HCEC 1CT (cell line): Measurements from ENCODE around the gene LAMTOR2.
"Not testable (repeated sequence)": the region's sequence is repeated elsewhere in the genome, so short reads cannot be mapped to it uniquely, and the experiment has no call there.

Experiments
- DNase-seq: peaks from one replicate; pipeline ENCODE4 v3.0.0-alpha.2; 2017

Gene LAMTOR2

DNA sequence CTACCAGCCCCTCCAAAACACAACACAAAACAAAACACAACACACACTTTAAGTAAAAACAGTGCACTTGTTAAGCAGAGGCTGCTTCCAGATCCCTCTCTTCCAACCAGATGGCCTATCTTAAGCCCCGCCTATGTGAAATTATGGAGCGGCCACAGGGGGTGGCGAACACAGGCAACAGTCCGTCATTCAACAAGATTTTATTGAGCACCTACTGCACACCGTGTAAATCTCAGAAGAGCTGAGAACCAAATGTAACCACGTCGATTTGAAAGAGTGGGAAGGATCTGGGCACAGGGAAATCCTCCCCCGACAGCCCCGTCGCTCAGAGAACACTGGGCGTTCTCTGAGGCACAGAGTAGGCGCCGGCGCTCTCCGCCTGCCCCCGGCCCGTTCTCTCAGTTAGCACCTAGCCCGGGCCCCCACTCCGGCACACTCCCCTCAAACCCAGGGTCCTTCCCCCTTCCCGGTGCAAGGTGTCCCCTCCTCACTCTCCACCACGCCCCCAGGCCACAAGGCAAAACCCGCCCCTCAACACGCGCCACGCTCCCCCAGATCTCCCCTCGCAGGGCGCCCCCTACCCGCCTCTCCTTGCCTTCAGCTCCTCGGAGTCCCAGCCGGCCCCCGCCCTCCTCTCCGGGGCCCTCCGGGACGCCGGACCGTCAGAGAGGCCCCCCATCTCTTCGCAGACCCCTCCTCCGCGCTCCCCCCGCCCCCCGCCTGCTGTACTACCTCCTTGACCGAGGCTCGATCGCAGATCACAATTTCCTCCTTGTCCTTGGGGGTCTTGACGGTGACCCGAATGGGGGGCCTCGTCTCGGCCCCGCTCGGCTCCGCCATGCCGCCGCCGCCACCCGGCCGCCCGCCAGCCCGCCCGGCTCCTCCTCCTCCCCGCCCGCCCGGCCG is 1.5 kb upstream of the LAMTOR2 start:
- peak; percentile 70 for DNase-seq

DNA sequence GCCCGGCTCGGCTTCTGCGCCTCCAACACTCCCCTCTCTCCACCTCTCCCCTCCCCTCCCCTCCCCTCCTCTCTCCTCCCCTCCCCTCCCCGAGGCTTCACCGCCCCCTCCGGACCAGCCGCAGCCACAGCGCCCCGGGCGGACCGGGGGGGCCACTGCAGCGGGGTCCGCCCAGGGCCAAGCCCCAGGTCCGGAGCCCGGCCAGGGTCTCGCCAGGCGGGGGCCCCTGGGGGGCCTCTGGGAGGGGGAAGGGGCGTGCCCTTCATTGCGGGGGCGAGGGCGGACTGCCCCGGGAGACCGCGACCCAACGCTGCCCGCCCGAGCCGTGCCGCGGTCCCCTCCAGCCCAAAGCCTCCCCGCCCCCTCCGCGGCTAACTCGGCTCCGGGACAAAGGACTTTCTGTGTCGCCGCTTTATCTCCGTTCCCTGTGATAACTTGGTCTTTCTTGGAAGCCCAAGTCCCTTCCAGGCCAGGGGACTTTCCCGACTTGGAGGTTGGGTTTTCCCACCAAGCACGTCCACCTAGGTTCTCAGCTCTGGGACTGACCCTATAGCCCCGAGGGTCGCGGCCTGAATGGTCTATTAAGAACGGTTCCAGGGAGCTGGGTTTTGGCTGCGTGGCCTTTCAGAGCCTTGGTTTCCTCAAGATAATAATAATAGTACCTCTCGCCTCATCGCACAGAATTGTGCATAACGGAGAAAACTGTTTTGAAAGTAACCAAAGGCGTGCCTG is 648 bp upstream of the LAMTOR2 start, which contains the start of gene UBQLN4:
TSS of gene UBQLN4 (minus strand) at position 31 of the 732 bp plus-strand sequence. CDS start 97 bp downstream, outside the sequence.
- peak; percentile 84 for DNase-seq

DNA sequence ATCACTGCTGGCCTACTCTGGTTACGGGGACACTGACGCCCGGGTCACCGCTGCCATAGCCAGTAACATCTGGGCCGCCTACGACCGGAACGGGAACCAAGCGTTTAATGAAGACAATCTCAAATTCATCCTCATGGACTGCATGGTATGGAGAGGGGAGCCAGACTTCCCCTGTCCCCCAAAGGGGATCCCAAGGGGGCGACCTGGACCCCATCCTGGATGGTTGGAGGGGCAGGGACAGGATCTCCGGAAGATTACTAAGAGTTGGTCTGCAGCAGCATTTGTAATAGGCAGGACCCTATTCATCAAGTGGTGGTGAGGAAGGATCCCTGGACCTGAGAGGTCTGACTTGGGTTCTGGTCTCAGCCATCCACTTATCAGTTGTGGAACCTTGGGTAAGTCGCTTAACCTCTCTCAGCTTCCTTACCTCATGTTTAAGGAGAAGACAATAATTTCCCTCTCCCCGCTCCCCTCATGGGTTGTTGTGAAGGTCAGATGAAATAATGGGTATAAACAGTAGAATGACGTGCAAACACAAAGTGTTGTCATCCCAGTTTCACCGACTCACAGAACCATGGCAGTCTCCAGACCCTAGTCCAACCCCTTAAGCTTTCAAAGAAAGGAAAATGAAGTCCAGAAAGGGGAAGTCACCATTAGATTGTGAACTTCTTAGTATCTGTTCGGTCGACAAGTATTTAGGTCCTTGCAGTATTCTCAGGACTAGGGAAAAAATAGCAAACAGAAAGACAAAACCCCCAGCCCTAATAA is 883 bp downstream of the LAMTOR2 start:
- no peak for DNase-seq

DNA sequence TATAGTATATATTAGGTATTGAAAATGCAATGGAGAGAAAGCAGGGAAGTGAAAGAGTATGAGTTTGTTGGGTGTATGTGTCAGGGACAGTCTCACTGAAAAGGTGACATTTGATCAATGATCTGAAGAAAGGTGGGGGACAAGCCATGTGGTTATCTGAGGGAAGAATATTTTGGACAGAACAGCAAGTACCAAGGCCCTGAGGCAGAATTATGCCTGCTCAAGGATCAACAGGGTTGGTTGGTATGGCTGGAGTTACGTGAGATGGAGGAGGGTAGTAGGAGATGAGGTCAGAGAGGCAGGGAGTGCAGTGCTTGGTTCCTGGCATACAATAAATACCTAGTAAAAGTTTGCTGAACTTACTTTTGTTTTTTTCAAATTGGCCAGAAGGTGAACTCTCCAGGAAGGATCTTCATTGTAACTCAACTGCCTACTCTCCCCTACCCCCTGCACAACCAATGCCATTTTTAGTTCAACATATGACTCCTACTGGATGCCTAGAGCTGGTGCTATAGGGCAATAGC is 1.8 kb downstream of the LAMTOR2 start:
- DNase-seq = no peak

DNA sequence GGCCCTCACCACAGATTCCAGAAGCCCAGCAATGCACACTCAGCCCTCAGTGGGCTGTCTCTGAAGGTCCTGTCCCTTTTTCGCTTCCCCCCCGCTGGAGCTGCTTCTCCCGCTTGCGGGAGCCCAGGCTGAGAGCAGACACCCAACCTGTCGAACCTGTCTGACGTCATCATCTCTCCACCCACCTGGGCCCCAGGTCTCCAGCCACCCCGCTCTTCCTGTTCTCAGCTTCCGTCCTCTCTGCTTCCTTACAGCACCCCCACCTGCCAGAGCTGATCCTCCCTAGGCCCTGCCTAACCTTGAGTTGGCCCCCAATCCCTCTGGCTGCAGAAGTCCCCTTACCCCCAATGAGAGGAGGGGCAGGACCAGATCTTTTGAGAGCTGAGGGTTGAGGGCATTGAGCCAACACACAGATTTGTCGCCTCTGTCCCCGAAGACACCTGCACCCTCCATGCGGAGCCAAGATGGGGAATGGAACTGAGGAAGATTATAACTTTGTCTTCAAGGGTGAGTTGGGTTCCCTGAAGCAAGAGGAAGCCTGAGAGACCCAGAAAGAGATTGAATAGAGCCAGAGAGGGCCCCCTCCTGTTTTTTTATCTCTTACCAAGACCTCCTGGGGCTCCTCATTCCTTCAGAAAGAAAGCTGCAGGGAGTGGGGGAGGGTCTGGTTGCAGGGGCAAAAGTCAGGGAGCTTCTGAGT is 6.5 kb downstream of the LAMTOR2 start, which contains the start of gene RAB25:
TSS of gene RAB25 (plus strand) at position 224 of the 700 bp plus-strand sequence. CDS start at position 465, 241 bp downstream.
- DNase-seq = no peak

DNA sequence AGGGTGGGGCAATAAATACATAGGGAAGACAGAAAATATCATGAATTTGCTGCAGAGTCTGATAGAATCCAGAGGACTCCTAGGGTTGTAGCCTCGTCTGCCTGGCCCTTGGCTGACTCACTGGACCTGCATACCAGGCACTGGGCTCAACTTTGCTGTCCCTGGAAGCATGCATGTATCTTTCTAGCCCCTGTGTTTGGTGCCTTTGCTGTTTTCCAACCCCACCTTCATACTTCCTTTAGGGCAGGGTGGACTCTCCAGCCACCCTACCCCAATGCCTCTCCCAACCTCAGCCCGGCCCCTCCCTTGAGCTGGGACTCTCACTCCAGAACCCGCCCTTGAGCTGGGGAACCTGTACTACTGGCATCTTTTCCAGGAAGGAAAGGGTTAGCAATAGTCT is 7.6 kb downstream of the LAMTOR2 start:
- DNase-seq = no peak

DNA sequence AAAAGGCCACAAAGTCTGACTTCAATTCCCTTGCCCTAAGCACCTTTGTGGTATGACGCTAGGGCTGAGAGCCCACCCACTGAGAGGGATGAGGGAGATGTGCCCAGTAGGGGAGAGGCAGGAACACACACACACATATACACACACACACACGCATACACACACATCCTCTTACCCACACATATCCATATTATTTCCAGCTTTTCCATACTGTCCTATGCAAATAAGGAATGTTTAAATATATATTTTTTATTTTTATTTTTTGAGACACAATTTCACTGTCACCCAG is 9.4 kb downstream of the LAMTOR2 start:
- DNase-seq = no peak

DNA sequence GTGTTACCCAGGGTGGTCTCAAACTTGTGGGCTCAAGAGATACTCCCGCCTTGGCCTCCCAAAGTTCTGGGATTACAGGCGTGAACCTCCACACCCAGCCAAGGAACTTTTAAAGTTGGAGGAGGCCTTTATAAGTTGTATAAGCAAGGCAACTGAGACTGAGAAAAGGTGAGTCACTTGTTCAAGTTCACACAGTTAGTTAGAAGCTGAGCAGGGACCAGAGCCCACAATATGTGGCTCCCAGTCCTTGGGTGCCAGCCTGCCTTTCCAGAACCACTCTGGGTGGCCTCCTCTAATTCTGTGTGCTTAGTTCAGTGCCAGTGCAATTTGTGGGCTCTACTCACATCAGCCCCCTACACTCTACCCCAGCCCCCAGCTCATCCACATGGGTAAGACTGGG is 10.0 kb downstream of the LAMTOR2 start:
- DNase-seq = no peak

DNA sequence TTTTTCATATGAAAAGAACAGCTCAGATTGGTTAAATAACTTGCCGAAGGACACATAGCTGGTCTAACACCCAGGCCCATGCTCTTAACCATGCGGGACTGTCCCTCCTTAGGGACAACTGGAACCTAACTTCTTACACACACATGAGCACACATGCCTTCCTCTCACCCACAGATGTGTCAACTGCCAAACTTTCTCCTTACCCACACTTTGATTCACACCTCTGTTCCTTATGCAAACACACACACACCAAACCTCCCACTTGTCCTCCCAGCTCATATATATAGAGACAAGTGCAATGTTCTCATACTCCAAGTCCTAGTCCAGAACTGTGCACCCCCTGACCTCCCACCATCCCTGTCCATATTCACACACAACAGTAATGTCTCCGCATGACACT is 10.6 kb downstream of the LAMTOR2 start:
- DNase-seq = no peak

DNA sequence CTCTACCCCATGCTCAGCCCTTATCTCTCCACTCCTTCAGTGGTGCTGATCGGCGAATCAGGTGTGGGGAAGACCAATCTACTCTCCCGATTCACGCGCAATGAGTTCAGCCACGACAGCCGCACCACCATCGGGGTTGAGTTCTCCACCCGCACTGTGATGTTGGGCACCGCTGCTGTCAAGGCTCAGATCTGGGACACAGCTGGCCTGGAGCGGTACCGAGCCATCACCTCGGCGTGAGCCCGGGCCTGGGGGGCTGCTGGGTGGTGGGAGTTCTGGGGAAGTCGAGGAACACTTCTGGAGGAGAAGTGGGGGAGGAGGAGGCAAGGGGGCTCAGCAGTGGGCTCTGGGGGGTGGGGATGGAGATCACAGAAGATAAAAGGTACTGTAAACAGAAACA is 11.3 kb downstream of the LAMTOR2 start:
- DNase-seq = no peak

DNA sequence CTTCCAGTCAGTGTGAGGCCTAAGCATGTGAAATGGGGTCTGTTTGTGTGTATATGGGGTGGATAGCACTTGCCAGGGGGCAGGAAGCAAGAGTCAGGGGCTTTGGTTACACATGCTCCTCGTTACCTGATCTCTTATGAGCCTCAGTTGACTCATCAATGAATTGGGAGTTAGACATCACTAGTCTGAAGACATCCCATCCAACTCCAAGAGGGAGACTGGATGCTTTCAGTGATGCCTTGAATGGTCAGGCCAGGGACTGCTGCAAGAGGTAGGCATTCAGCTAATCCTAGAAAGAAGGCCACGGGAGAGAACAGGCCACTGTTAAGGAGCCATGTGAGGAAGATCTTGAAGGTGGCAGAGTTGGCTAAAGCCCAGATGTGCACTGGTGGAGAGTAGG is 12.7 kb downstream of the LAMTOR2 start:
- DNase-seq = no peak

DNA sequence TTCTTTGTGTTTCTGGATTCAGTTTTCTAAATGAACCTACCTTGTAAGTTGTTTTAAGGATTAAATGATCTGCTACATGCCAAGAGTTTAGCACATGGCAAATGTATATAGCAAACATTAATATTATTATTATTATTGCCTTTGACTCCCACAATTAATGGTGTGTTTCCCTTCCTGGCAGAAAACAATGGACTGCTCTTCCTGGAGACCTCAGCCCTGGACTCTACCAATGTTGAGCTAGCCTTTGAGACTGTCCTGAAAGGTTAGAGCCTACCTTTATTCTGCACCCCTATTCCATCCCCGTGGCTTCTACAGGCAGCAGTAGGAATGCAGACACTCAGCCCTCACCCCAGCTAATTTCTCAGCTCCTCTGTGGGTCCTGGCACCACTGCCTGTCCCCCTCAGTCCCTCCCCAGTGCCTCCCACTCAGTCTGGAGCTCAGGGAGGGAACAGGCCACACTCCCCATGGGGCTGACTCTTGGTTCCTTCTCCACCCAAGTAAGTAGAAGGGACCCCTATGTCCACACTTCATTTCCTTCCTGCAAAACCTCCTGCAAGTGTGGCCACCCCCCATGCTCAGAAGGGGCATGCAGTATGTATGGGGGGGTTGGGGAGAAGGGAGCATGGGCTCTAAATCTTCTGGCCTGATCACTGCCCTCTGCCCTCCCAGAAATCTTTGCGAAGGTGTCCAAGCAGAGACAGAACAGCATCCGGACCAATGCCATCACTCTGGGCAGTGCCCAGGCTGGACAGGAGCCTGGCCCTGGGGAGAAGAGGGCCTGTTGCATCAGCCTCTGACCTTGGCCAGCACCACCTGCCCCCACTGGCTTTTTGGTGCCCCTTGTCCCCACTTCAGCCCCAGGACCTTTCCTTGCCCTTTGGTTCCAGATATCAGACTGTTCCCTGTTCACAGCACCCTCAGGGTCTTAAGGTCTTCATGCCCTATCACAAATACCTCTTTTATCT is 15.2 kb downstream of the LAMTOR2 start:
- DNase-seq = no peak

DNA sequence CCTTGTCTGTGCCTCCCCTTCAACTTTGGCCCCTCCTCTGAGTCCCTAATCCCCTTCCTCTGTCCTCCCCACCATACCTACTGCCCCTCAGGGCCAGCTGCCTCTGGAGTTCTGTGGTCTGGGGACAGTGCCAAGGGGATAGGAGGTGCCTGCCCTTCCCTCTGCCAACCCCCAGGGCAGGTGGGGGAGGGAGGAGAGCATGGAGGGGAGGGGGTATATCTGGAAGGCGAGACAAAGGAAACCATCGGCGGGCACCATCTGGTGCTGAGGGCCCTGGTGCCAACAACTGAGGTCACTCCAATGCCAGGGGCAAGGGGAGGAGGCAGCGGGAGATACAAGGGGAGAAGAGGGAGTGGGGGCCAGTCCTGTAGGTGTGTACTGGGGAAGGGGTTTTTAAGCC is 16.0 kb downstream of the LAMTOR2 start:
- no peak for DNase-seq

DNA sequence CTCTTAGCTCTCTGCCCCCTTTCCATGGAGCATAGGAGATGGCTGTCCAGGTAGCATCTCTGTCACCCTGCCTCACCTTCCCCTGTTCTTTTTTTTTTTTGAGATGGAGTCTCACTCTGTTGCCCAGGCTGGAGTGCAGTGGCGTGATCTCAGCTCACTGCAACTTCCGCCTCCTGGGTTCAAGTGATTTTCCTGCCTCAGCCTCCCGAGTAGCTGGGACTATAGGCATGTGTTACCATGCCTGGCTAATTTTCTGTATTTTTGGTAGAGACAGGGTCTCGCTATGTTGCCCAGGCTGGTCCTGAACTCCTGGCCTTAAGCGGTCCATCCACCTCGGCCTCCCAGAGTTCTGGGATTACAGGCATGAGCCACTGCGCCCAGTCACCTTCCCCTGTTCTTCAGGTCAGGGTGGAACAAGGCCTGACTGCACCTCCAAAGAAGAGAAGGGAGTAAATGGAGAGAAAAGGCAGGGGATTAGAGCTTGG is 16.8 kb downstream of the LAMTOR2 start:
- not testable (repeated sequence) for DNase-seq

DNA sequence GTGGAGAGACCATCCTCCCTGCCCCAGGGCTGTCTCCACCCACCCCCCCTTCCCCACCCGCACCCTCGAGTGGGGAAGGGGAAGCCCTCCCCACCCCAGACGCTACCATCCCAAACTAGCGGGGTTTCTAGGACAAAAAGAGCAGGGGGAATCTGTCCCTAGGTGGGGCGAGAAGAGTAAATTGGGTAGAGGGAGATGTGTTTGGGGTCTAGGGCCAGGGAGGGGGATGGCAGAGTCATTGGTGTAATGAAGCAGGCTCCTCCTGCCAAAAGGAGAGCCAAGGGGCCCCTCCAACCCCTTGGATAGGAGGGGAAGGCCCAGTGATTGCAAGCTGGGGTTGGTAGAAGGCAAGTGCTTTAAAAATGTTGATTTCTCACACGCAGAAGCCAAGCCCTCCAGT is 17.7 kb downstream of the LAMTOR2 start:
- no peak for DNase-seq

DNA sequence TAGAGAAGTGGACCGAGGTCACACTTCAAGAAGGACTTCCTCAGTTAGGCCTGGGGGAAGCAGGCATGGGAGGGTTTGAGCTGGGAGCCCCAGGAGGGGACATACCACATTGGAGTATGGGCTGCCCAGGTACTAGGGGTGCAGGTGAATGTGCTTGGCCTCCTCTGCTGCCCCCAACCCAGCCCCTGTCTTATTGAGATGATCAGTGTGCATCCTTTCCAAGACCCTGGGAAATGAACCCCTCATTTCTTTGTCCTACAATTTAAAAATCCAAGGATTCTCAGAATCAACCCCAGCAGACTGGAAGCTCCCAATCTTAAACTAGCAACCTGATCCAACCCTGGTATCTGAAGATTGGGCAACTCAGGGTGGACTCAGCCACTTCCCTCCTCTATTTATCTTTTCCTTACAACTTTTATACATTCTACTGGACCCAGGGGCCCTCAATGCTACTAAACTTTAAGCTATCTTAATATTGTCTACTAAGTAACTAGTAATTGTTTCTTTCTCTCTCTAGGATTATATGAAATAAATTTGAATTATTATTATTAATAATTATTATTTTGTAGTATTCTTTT is 18.6 kb downstream of the LAMTOR2 start:
- no peak for DNase-seq

DNA sequence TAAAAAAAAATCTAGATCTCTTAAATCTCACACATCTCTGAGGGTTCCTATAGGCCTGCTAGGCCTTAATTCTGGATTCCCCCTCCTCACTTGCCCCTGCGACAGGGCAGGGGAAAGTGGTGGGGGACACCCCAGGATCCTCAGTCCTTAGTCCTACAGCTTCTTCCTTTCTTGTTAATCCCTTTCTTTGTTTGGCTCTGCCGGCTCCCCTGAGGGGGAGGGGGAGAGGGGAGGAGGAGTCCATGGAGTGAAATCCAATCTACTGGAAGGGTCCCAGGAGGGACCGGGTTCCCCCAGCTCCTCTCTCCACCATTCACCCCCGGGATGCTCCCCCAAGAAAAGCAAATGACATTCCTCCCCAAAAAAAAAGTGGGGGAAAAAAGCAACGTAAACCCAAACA is 19.2 kb downstream of the LAMTOR2 start:
- no peak for DNase-seq

DNA sequence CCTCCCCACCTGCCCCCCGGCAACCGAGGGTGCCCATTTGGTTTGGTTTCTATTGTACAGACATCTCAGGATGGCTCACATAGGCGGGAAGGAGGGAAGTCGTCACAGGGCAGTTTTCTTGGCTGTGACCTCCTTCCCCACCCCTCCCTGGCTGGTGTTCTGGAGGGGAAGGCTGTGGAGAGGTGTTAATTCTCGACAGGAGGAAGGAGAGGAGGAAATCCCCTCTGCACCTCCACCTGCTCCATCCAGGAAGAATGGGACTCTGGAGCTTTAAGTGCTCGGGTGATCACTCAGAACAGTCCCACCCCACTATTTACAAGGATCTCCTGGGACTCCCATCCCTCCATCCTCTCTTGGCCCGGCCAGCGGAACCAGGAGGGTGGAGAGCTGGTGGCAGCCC is 20.1 kb downstream of the LAMTOR2 start:
- no peak for DNase-seq

DNA sequence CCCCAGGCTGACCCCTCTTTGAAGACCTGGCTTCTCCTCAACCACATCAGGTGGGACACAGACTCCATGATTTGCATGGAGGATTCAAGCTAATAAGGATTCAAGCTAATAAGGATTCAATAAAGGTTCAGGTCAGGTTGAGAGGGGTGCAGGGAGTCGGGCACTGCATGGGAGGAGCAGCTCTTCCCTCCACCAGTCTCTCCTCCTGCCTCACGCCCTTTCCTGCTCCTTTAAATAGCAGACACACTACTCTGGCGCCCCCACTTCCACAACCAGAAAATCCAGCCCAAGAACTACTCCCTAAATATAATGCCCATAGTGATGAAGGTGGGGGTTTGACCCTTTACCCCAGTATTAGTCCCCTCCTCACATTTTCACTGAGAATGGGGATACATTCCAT is 20.6 kb downstream of the LAMTOR2 start:
- no peak for DNase-seq

DNA sequence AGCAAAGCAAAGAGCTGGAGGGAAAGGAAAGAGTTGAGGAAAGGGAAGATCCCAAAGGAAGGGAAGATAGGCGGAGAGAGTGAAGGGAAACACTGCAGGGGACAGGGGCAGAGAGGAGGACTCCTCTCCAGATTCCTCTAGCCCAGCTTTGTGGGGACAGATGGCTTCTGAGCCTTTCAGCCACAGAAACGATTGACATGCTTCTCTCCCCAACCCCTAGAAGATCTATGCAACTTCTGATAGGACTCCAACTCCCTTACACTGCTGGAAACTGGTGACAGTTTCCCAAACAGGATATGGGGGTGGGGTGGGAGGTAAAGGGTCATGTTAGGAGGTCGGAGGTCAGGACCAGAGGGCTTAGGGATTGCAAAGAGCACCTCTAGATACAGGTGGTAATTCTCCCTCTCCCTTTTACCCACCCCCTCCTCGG is 21.2 kb downstream of the LAMTOR2 start:
- DNase-seq = no peak
